Immature natural killer cell (primary cell): ENCODE results near the gene IPO9. TPM values are rescaled to one million over a fixed set of nuclear protein-coding genes. Genes with fewer than 3 reads are reported as not detected.

Experiments used
- DNase-seq, 3 donors: peaks; one replicate each; pipeline ENCODE4 v3.0.0; 2022; ENCODE audit warnings: mixed read lengths in 1 of 3
- H3K27ac Mint-ChIP-seq, 6 donors: one replicate each; pipeline ENCODE4 v1.8.0; 2020; ENCODE audit warnings: mixed read lengths in 6 of 6, mild to moderate bottlenecking in 5 of 6, inconsistent platforms in 4 of 6, moderate library complexity in 3 of 6
- H3K27me3 Mint-ChIP-seq, 3 donors: one replicate each; pipeline ENCODE4 v1.8.0; 2020 to 2021; ENCODE audit warnings: low read depth in 3 of 3, mild to moderate bottlenecking in 3 of 3, mixed read lengths in 3 of 3, moderate library complexity in 3 of 3, inconsistent platforms in 1 of 3
- H3K36me3 Mint-ChIP-seq, 3 donors: one replicate each; pipeline ENCODE4 v1.8.0; 2020; ENCODE audit warnings: mixed read lengths in 3 of 3, inconsistent platforms in 2 of 3, mild to moderate bottlenecking in 2 of 3
- H3K4me1 Mint-ChIP-seq, 2 donors: one replicate each; pipeline ENCODE4 v1.8.0; 2020; ENCODE audit warnings: inconsistent platforms in 2 of 2, mild to moderate bottlenecking in 2 of 2, mixed read lengths in 2 of 2, moderate library complexity in 1 of 2
- H3K4me3 Mint-ChIP-seq, 5 donors: one replicate each; pipeline ENCODE4 v1.8.0; 2020; ENCODE audit warnings: mild to moderate bottlenecking in 5 of 5, mixed read lengths in 5 of 5, inconsistent platforms in 3 of 5, moderate library complexity in 3 of 5
- H3K9me3 Mint-ChIP-seq, 6 donors: one replicate each; pipeline ENCODE4 v1.8.0; 2020; ENCODE audit warnings: mild to moderate bottlenecking in 6 of 6, mixed read lengths in 6 of 6, inconsistent platforms in 4 of 6, moderate library complexity in 3 of 6
- polyA plus RNA-seq, 3 donors: library from polyadenylated mRNA; unstranded; fragments of 300-500 nt; fragmentation: Illumina TruSeq; gene quantifications; one replicate each; pipeline ENCODE4 v1.2.3, GENCODE V29; 2021

IPO9 gene
- polyA plus RNA-seq, 3 donors from 2014 or later = 4.9 to 31.5 (median 16.3) TPM

DNA sequence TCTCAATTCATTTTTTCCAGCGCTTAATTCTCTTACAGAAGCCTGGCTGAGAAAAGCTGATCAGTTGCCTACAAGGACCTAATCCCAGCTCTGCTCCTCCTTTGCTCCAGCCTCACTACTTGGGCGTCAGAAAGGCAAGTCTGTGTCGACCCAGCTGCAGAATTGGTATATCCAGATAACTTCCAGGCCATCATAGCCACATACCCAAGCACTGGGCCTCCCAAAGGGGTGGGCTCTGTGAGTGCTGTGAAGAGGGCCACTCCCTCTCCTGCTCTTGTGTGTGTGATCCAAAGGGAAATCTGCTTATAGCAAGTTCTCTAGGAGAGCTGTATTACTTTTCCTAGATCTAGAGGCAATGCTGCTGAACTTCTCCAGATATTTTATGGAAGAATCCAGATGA, 99.3 kb downstream of the IPO9 start:
- no peak for DNase-seq
- Mint-ChIP-seq H3K9me3 (no peaks in the 10 kb centered on the region), H3K4me1 (no peaks in the 10 kb centered on the region), H3K4me3 (no peak overlapping the region), H3K27me3 (peaks cover 2 to 5% (median 3%) of the 10 kb centered on the region in 3 donors), H3K27ac (no peak overlapping the region), H3K36me3 (no peaks in the 10 kb centered on the region)

DNA sequence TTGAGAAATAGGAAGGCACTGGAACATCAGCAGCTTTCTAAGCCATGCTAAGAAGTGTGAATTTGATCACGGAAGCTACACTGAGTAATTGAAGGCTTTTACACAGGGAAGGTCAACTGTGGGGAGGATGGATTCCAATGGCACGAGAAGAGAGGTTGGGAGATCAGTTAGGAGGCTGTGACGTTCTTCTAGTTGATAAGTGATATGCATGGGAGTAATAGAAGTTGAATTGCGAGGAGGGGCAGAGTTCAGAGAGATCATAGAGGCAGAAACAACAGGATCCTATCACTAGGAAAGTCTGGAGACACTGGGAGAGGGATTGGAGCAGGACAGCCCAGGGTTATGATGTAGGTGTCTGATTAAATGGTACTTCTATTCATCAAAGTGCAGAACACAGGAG, 101.2 kb downstream of the IPO9 start:
- Mint-ChIP-seq H3K36me3 (no peaks in the 10 kb centered on the region), H3K9me3 (no peaks in the 10 kb centered on the region), H3K4me1 (no peaks in the 10 kb centered on the region), H3K27ac (no peak overlapping the region), H3K27me3 (peaks cover 2 to 3% (median 2%) of the 10 kb centered on the region in 3 donors), H3K4me3 (no peak overlapping the region)
- DNase-seq = no peak

DNA sequence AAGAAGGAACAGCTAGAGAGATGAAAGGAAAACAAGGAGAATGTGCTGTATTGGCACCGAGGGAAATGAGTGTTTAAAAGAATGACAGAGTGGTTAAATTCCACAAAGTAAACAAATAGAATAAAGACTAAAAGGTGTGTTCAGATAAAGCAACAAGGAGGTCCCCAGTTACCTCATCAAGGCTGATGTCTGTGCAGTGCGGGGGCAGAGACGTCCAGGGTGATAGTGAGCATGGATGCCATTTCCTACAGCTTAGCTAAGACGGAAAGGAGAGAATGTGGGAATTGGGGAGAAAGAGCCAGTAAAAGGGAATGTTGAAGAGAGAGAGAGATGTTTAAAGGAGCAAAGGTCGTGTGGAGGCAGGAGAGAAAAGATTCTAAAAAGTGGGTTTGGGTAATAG, 101.8 kb downstream of the IPO9 start:
- no peak for DNase-seq
- H3K4me1 Mint-ChIP-seq = no peaks in the 10 kb centered on the region
- peaks cover 2 to 3% (median 2%) of the 10 kb centered on the region in 3 donors for H3K27me3 Mint-ChIP-seq
- no peak overlapping the region for H3K27ac Mint-ChIP-seq
- no peak overlapping the region for H3K4me3 Mint-ChIP-seq
- H3K36me3 Mint-ChIP-seq = no peaks in the 10 kb centered on the region
- H3K9me3 Mint-ChIP-seq = no peaks in the 10 kb centered on the region

Other genes with a start within 250 kb of the IPO9 start
- gene SHISA4, start 59.7 kb downstream of the IPO9 start, polyA plus RNA-seq = 1 to 10 TPM in 2 of 3 donors, under 1 TPM in 1; 0.83 to 4.7 (median 1.1) TPM
- gene LMOD1, start 117.4 kb downstream of the IPO9 start, polyA plus RNA-seq = not detected
- gene TIMM17A, start 126.3 kb downstream of the IPO9 start, polyA plus RNA-seq = 10 to 100 TPM; 34.3 to 42.9 (median 34.7) TPM
- 10 to 100 TPM; 35.6 to 61.6 (median 57.8) TPM for gene RNPEP, start 153.5 kb downstream of the IPO9 start, polyA plus RNA-seq
- under 1 TPM in 1 of 3 donors, not detected in 2; 0.26 TPM for gene ELF3, start 181.4 kb downstream of the IPO9 start, polyA plus RNA-seq